ENCODE results near the gene AQP12B. TPM values are rescaled to one million over a fixed set of nuclear protein-coding genes. Genes with fewer than 3 reads are reported as not detected.

AQP12B gene
- total and polyA plus RNA-seq, 2 donors from 2014 or later, result not detected

GRCh38 chr2:240644859-240645301, 37.8 kb downstream of the AQP12B start:
- no peak overlapping the region for H3K4me3 ChIP-seq (ENCODE audit: low read length in 3 of 3)
- peak in 1 of 5 donors; percentile 27 for DNase-seq
- TF ChIP-seq CTCF (IDR thresholded peaks at IDR 0.05; ENCODE audit: borderline replicate concordance, extremely low read depth, insufficient read depth), result no peak
- H3K4me1 ChIP-seq (ENCODE audit: control insufficient read depth in 2 of 3, insufficient read depth in 2 of 3, low read depth in 1 of 3, low read length in 3 of 3), result no peaks in the 10 kb centered on the region
- H3K9ac ChIP-seq (ENCODE audit: low read length in 3 of 3), result no peak overlapping the region
- no peaks in the 10 kb centered on the region for H3K27me3 ChIP-seq (ENCODE audit: control insufficient read depth, insufficient read depth, low read length)
- no peak for FAIRE-seq
- no peaks in the 10 kb centered on the region for H3K9me3 ChIP-seq (ENCODE audit: control insufficient read depth in 2 of 3, insufficient read depth in 1 of 3, low read length in 3 of 3)
- intact Hi-C loops (cut with DNase I), result no loop called here
- no peak overlapping the region for H3K27ac ChIP-seq (ENCODE audit: low read depth in 2 of 2, low read length in 2 of 2)
- no peaks in the 10 kb centered on the region for H3K36me3 ChIP-seq (ENCODE audit: control insufficient read depth in 2 of 3, insufficient read depth in 3 of 3, low read length in 3 of 3)

- Histone ChIP-seq H3K27me3 (ENCODE audit: control insufficient read depth, insufficient read depth, low read length) (no peaks in the 10 kb centered on the region), H3K4me3 (ENCODE audit: low read length in 3 of 3) (no peak overlapping the region), H3K27ac (ENCODE audit: low read depth in 2 of 2, low read length in 2 of 2) (no peak overlapping the region), H3K9ac (ENCODE audit: low read length in 3 of 3) (no peak overlapping the region), H3K36me3 (ENCODE audit: control insufficient read depth in 2 of 3, insufficient read depth in 3 of 3, low read length in 3 of 3) (no peaks in the 10 kb centered on the region), H3K9me3 (ENCODE audit: control insufficient read depth in 2 of 3, insufficient read depth in 1 of 3, low read length in 3 of 3) (no peaks in the 10 kb centered on the region), H3K4me1 (ENCODE audit: control insufficient read depth in 2 of 3, insufficient read depth in 2 of 3, low read depth in 1 of 3, low read length in 3 of 3) (no peaks in the 10 kb centered on the region)
- FAIRE-seq (no peak), DNase-seq (peak in 1 of 5 donors; percentile 25)
- intact Hi-C loops (cut with DNase I), result no loop called here
- TF ChIP-seq CTCF (IDR thresholded peaks at IDR 0.05; ENCODE audit: borderline replicate concordance, extremely low read depth, insufficient read depth), result no peak
Measured at GRCh38 chr2:240644171-240644651, 38.5 kb downstream of the AQP12B start.

- Histone ChIP-seq H3K36me3 (ENCODE audit: control insufficient read depth in 2 of 3, insufficient read depth in 3 of 3, low read length in 3 of 3) (no peaks in the 10 kb centered on the region), H3K27me3 (ENCODE audit: control insufficient read depth, insufficient read depth, low read length) (no peaks in the 10 kb centered on the region), H3K9me3 (ENCODE audit: control insufficient read depth in 2 of 3, insufficient read depth in 1 of 3, low read length in 3 of 3) (no peaks in the 10 kb centered on the region), H3K4me3 (ENCODE audit: low read length in 3 of 3) (no peak overlapping the region), H3K9ac (ENCODE audit: low read length in 3 of 3) (no peak overlapping the region), H3K4me1 (ENCODE audit: control insufficient read depth in 2 of 3, insufficient read depth in 2 of 3, low read depth in 1 of 3, low read length in 3 of 3) (no peaks in the 10 kb centered on the region), H3K27ac (ENCODE audit: low read depth in 2 of 2, low read length in 2 of 2) (no peak overlapping the region)
- intact Hi-C loops (cut with DNase I), result no loop called here
- FAIRE-seq (no peak), DNase-seq (no peak)
- TF ChIP-seq CTCF (IDR thresholded peaks at IDR 0.05; ENCODE audit: borderline replicate concordance, extremely low read depth, insufficient read depth), result no peak
Measured at GRCh38 chr2:240643811-240644150, 38.9 kb downstream of the AQP12B start.
